Stimulated activated CD8-positive, alpha-beta memory T cell treated with anti-CD3 and anti-CD28 coated beads, Interleukin-15, amount 100 ng/mL, for 48 hours (primary cell): ENCODE results near the gene OVAAL.

Source experiments
- DNase-seq, 2 donors: peaks; one replicate each; pipeline ENCODE4 v3.0.0-alpha.2; 2020; ENCODE audit warnings: low read depth in 2 of 2

OVAAL gene

DNA sequence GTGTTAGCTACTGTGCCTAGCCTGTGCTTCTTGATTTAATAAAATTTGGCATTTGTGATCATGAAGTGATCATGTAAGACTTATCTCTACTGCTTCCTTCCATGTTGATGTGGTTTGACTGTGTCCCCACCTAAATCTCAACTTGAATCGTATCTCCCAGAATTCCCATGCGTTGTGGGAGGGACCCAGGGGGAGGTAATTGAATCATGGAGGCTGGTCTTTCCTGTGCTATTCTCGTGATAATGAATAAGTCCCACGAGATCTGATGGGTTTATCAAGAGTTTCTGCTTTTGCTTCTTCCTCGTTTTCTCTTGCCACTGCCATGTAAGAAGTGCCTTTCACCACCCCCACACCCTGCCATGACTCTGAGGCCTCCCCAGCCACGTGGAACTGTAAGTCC lies at the start of gene OVAAL:
TSS of gene OVAAL (plus strand) at position 301 of the 400 bp plus-strand sequence.
- DNase-seq: no peak

DNA sequence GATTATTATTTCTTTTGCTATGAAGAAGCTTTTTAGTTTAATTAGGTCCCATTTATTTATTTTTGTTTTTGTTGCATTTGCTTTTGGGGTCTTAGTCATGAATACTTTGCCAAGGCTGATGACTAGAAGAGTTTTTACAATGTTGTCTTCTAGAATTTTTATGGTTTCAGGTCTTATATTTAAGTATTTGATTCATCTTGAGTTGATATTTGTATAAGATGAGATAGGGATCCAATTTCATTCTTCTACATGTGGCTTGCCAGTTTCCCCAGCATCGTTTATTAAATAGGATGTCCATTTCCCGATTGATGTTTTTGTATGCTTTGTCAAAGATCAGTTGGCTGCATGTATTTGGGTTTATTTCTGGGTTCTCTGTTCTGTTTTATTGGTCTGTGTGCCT lies 47.9 kb upstream of the OVAAL start:
- no peak for DNase-seq

DNA sequence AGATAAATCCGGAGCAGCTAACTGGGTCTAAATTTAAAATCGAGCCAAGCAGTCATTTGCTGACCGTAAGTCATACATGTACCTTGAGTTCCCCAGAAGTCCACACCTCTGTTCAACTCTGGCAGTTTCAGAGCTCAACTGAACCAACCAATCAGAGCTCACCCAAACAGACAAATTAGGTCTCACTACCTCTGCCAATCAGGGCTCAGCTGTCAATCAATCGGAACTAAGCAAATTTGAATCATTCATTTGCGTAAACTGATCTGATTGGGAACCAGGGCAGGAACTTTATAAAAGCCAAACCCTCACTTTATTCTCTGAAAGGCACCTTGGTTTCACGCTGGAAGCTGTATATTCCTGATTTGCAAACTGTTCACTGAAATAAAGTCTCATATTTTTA lies 45.2 kb upstream of the OVAAL start:
- DNase-seq: no peak

- no peak for DNase-seq
Observed at GRCh38 chr1:180515364-180515763, 43.4 kb upstream of the OVAAL start.

DNA sequence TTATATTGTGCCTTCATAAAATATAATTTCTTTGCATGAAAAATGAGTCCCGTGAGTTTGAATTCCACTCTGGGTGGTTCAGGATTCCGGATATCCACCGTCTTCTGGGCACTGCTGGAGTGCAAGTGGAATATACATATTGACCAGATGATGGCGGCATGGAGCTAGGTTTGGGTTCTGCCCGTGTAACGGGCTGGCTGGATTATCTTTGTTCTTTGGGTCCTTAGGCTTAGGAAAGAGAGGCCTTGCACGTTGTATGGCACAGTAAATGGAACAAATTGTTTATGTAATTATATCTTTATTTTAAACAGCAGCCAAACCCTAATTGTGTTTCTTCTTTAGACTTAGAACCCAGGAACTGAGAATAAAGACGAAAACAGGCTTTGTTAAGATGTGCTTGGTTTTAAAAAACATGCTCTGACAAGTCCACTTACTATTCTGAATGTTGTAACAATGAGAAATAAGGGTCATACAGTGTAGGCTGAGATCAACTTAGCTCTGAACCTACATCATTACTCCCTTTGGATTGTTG lies 42.8 kb upstream of the OVAAL start:
- peak in 1 of 2 donors; percentile 31 for DNase-seq

- no peak for DNase-seq
Observed at GRCh38 chr1:180519846-180520245, 38.9 kb upstream of the OVAAL start.

DNA sequence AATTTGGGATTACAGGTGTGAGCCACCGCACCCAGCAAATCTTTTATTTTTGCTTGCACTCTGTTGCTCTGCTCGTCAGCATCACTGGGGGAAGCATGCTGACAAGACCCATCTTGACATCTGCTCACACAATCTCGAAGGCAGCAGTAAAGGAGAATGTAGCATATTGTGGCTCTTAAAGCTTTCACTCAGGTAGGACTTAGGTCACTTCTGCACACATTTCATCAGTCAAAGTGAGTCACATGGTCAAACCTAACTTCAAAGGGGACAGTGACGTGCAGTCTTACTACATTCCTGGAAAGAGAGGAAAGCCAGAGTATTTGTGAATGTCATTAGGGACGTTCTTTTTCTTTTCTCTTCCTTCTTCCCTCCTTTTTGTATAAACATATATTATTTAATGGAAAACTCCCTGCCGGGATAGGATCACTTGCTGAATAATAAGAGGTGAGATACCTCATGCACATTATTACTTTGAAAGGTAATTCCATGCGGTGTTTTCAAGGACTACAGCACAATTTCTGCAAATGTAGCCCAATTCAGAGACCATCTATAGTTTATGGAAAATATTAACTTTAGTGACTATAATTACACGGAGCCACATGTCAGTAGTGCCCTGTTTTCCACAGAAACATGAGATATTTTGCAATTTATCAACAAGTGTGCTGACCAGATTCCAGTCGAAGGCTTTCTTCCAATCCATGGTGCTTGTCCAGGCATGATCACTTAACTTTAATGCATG lies 37.1 kb upstream of the OVAAL start:
- no peak for DNase-seq

GRCh38 chr1:180522213-180522515 lies 36.6 kb upstream of the OVAAL start:
- DNase-seq: no peak

DNA sequence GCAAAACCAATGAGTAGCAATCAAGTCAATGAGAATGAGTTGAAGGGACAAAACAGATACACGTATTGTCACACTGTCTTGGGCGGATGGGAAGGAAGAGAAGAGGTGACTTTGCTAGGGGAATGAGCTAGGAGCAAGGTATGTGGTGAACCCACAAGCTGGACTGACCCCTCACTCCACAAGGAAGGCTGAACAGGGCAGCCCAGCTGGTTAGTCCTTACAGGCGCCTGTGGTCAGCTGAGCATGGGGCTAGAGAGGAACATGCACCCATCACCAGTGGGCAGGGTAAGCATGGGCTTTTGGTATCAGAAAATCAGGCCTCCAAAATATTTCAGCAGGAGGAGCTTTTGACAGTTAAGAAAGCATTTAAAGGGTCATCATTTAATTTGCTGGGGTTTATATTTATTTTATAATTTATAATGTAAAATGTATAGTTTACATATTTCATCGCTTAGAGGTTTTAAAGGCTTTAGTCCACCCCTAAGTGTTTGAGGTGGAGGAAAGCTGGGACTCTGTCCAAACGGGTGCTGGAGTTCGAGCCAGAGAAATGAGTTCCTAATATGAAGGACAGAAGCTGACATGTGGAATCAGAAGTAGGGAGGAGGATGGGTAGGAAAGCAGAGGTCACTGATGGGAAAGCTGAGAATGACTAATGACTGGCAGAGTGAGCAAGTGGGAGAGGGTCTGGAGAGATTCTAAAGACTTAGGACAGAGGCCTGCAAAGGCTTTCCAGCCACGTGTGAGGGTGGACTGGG lies 34.4 kb upstream of the OVAAL start:
- DNase-seq: no peak

GRCh38 chr1:180524915-180525714 lies 33.6 kb upstream of the OVAAL start:
- DNase-seq: no peak

DNA sequence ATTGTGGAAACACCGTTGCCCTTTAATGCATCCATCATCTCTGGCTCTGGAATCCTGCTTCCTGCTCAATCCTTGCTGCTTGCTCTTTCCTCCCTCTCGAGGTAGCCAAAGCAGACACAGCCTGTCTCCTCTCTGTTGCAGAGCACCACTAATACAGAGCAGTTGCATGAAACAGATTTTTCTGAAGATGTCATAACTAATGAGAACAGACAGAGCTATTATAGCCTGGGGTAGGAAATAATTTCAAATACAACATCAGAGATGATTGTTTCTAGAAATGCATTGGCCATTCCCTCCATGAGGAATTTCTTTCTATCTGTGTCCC lies 33.1 kb upstream of the OVAAL start:
- DNase-seq: no peak

DNA sequence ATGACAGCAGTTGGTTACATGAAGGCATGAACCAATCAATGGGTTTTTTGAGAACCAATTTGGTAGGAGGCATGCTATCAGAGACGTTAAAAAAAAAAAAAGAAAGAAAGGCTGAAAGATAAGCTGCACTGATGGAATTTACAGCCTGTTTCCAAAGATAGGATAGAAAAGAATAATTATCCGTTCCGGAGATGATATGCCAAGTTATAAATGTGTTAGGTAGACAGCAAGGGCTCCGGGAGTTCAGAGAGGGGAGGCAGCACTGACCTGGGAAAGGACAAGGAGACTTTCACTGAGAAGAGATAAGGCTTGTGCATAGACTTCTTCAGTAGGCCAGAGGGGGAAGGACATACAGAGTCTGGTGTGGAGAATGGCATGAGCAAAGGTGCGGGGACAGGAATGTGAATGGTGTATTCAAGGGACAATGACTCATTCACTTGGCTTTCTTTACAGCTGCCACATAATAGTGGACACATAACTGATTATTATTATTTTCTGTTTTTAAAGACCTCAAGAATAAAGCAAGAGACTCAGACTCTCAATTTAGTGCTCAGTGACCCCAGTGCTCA lies 31.6 kb upstream of the OVAAL start:
- no peak for DNase-seq

DNA sequence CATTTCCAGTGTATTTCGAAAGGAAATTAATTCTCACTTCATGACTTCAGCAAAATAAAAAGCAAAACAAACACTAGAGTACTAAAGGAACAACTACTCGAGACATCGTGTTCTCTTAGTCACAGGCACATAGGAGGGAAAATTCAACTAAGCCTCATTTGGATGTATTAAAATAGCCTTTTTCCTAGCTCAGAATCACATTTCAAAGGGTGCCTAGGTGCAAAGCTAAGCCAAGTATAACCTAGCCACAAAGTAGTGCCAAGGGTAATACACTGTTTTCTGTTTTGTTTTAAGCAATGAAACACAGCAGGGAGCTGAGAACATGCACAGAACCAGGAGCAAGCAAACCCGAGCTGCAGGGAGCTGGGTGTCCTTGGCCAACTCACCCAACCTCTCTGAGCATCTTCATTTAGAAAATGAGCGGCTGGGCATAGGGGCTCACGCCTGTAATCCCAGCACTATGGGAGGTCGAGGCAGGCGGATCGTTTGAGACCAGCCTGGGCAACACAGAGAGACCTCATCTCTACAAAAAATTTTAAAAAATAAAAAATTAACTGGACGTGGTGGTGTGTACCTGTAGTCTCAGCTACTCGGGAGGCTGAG lies 29.8 kb upstream of the OVAAL start:
- no peak for DNase-seq

DNA sequence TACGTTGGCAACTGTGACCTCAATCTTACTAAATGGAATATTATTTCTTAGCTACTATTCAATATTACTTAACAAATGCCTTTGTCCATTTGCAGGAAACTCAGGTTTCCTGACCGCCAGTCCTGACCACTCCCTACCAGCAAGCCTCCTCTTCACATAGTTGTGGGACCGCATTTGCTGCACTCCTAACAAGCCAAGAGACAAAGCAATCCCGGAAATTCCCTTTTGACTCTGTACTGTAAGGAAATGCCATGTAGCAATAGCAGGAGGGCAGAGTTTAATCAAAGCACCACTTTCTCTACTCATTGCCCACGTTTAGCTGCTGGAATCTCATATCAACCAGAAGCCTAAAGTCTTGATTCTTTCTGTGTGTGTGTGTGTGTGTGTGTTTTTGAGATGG lies 28.3 kb upstream of the OVAAL start:
- DNase-seq: no peak

GRCh38 chr1:180532854-180533253 lies 25.9 kb upstream of the OVAAL start:
- DNase-seq: no peak

DNA sequence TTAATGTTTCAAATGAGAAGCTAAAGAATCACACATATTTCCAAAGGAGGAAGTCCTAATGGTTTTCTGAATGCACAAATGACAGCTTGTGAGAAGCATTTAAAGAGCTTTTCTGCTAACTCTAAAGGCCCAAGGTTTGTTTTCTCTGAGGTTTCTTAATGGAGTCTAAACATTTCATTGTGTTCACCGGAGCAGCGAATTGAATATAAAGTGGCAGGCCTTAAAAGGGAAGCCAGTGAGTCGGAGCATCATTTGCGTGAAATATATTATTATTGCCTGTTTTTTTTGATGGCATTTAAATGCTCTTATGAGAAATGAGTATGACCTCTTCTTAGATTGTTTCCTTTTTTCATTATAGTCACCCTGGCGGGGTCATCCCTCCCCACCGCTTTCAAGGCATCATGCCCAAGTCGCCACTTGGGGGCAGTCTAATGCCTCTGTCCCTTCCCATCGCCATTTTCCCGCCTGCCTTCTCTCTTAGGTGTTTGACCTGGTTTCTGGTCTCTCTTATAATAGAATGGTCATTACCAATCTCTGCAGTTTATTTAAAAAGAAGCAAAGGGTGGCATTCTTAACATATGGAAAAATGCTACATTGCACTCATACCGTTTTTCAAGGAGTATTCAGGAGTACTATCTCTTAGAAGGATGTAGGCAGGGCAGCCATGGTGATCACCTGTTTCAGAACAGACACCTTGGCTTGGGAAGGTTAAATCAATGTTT lies 25.3 kb upstream of the OVAAL start:
- peak; percentile 22 to 43 for DNase-seq

- DNase-seq: no peak
Observed at GRCh38 chr1:180534214-180534613, 24.6 kb upstream of the OVAAL start.

GRCh38 chr1:180535418-180535999 lies 23.3 kb upstream of the OVAAL start:
- no peak for DNase-seq

GRCh38 chr1:180536821-180537372 lies 21.9 kb upstream of the OVAAL start:
- DNase-seq: no peak

DNA sequence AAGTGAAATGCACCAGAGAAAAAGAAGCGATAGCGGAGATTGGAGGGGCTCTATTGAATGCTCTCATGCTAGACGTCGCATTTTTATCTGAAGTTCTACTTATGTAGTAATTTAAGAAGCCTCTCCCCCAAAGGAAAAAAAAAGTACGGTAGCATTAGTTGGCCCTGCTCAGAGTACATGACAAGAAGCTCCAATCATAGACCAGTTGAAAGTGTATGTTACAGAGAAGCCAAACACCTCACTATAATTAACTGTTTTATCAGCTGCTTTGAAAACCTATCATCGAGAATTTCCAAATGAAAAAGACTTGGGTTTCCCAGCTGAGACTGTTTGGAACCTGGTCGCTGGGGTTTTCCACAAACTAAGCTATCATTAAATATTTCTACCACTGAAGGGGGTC lies 19.6 kb upstream of the OVAAL start:
- DNase-seq: no peak
